ENCODE measurements around the gene TMEM214. TPM values are rescaled to one million over a fixed set of nuclear protein-coding genes. Genes with fewer than 3 reads are reported as not detected.

Gene TMEM214
- total and polyA plus RNA-seq, 2 of the 8 experiments (the other 6 are each of a cell fraction or from before 2014, with no cell fraction given) = 49.7 to 71.0 TPM

DNA sequence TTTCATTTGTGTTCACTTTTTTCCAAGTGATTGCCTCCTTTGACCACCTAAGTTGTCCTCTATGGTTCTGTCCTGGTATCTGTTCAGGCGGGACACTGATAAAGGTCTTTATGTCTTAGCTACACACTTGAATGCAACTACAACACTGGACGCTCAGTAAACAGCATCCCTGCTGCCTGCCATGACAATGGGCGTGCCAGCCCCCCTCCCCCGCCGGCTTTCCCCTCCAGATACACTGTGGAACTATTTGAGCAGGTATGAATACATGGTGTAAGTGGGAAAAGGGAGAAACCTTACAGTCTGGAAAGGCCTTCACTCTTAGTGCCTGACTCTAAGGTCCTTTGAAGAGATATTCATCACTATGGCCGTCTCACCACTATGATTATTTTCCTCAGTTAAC lies 24.4 kb downstream of the TMEM214 start (continued):
- TF ChIP-seq, protein P1, sequence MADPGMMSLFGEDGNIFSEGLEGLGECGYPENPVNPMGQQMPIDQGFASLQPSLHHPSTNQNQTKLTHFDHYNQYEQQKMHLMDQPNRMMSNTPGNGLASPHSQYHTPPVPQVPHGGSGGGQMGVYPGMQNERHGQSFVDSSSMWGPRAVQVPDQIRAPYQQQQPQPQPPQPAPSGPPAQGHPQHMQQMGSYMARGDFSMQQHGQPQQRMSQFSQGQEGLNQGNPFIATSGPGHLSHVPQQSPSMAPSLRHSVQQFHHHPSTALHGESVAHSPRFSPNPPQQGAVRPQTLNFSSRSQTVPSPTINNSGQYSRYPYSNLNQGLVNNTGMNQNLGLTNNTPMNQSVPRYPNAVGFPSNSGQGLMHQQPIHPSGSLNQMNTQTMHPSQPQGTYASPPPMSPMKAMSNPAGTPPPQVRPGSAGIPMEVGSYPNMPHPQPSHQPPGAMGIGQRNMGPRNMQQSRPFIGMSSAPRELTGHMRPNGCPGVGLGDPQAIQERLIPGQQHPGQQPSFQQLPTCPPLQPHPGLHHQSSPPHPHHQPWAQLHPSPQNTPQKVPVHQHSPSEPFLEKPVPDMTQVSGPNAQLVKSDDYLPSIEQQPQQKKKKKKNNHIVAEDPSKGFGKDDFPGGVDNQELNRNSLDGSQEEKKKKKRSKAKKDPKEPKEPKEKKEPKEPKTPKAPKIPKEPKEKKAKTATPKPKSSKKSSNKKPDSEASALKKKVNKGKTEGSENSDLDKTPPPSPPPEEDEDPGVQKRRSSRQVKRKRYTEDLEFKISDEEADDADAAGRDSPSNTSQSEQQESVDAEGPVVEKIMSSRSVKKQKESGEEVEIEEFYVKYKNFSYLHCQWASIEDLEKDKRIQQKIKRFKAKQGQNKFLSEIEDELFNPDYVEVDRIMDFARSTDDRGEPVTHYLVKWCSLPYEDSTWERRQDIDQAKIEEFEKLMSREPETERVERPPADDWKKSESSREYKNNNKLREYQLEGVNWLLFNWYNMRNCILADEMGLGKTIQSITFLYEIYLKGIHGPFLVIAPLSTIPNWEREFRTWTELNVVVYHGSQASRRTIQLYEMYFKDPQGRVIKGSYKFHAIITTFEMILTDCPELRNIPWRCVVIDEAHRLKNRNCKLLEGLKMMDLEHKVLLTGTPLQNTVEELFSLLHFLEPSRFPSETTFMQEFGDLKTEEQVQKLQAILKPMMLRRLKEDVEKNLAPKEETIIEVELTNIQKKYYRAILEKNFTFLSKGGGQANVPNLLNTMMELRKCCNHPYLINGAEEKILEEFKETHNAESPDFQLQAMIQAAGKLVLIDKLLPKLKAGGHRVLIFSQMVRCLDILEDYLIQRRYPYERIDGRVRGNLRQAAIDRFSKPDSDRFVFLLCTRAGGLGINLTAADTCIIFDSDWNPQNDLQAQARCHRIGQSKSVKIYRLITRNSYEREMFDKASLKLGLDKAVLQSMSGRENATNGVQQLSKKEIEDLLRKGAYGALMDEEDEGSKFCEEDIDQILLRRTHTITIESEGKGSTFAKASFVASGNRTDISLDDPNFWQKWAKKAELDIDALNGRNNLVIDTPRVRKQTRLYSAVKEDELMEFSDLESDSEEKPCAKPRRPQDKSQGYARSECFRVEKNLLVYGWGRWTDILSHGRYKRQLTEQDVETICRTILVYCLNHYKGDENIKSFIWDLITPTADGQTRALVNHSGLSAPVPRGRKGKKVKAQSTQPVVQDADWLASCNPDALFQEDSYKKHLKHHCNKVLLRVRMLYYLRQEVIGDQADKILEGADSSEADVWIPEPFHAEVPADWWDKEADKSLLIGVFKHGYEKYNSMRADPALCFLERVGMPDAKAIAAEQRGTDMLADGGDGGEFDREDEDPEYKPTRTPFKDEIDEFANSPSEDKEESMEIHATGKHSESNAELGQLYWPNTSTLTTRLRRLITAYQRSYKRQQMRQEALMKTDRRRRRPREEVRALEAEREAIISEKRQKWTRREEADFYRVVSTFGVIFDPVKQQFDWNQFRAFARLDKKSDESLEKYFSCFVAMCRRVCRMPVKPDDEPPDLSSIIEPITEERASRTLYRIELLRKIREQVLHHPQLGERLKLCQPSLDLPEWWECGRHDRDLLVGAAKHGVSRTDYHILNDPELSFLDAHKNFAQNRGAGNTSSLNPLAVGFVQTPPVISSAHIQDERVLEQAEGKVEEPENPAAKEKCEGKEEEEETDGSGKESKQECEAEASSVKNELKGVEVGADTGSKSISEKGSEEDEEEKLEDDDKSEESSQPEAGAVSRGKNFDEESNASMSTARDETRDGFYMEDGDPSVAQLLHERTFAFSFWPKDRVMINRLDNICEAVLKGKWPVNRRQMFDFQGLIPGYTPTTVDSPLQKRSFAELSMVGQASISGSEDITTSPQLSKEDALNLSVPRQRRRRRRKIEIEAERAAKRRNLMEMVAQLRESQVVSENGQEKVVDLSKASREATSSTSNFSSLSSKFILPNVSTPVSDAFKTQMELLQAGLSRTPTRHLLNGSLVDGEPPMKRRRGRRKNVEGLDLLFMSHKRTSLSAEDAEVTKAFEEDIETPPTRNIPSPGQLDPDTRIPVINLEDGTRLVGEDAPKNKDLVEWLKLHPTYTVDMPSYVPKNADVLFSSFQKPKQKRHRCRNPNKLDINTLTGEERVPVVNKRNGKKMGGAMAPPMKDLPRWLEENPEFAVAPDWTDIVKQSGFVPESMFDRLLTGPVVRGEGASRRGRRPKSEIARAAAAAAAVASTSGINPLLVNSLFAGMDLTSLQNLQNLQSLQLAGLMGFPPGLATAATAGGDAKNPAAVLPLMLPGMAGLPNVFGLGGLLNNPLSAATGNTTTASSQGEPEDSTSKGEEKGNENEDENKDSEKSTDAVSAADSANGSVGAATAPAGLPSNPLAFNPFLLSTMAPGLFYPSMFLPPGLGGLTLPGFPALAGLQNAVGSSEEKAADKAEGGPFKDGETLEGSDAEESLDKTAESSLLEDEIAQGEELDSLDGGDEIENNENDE (IDR thresholded peaks at IDR 0.05; ENCODE audit: insufficient replicate concordance, low read length) = no peak
- TF ChIP-seq SIN3A (conservative IDR thresholded peaks at IDR 0.05 in 1 of 2, IDR thresholded peaks at IDR 0.05 in 1 of 2; ENCODE audit: low read depth in 1 of 2, low read length in 2 of 2) (no peak), RFX5 (IDR thresholded peaks at IDR 0.05; ENCODE audit: borderline replicate concordance, low read depth, low read length) (no peak), NRF1 (IDR thresholded peaks at IDR 0.05; ENCODE audit: low read depth, low read length) (no peak), RBBP5 (IDR thresholded peaks at IDR 0.05; ENCODE audit: borderline replicate concordance, low read depth, low read length) (no peak), SP1 (IDR thresholded peaks at IDR 0.05; ENCODE audit: low read depth, low read length) (no peak), POLR2A (IDR thresholded peaks at IDR 0.05; ENCODE audit: control extremely low read depth in 1 of 2, low read depth in 2 of 2, low read length in 2 of 2) (no peak), TAF1 (IDR thresholded peaks at IDR 0.05; ENCODE audit: low read depth, low read length) (no peak), SIX5 (IDR thresholded peaks at IDR 0.05; ENCODE audit: low read depth, low read length) (no peak), JUND (IDR thresholded peaks at IDR 0.05; ENCODE audit: low read length) (no peak)

All from H1 (cell line).